ENCODE data around the gene RALBP1. TPM values are rescaled to one million over a fixed set of nuclear protein-coding genes. Genes with fewer than 3 reads are reported as not detected.

RALBP1 gene
- total RNA-seq, 4 donors from 2014 or later: 18.8 to 67.8 (median 30.0) TPM

DNA sequence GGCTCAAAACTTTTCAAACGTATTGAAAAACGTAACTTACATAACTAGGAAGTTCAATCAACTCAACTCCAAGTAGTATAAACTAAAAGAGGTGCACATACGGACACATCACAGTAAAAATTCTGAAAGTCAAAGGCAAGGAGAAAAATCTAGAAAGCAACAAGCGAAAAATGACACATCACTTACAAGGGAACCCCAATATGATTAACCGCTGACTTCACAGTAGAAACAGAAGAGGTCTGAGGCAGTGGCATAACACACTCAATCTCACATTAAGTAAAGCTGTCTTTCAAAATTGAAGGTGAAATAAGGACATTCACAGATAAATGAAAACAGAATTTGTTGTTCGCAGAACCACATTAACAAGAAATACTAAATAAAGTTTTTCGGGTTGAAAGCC lies 106.4 kb downstream of the RALBP1 start:
- no peak for DNase-seq
- Histone ChIP-seq H3K27me3 (no peaks in the 10 kb centered on the region), H3K27ac (no peak overlapping the region), H3K36me3 (no peaks in the 10 kb centered on the region), H3K4me3 (no peak overlapping the region), H3K9me3 (no peaks in the 10 kb centered on the region), H3K4me1 (no peaks in the 10 kb centered on the region)
- intact Hi-C loops (cut with DNase I; ENCODE audit: low total_unique reads): no loop called here
- TF ChIP-seq CTCF (IDR thresholded peaks at IDR 0.05) (no peak), POLR2A (IDR thresholded peaks at IDR 0.05) (no peak)

GRCh38 chr18:9586814-9587213 lies 111.5 kb downstream of the RALBP1 start:
- no peak for TF ChIP-seq CTCF (IDR thresholded peaks at IDR 0.05)
- TF ChIP-seq POLR2A (IDR thresholded peaks at IDR 0.05): no peak
- no peaks in the 10 kb centered on the region for H3K4me1 ChIP-seq
- no peaks in the 10 kb centered on the region for H3K27me3 ChIP-seq
- H3K9me3 ChIP-seq: no peaks in the 10 kb centered on the region
- no peak overlapping the region for H3K27ac ChIP-seq
- no peak overlapping the region for H3K4me3 ChIP-seq
- no peak for DNase-seq
- H3K36me3 ChIP-seq: no peaks in the 10 kb centered on the region
- intact Hi-C loops (cut with DNase I; ENCODE audit: low total_unique reads): no loop called here

Small RNA genes within 50 kb of the gene (small RNA-seq; reads per million reads assigned to genes)
- not detected for gene RNU2-27P

Other genes with a start within 250 kb of the RALBP1 start
- 100 to 1,000 TPM in 1 of 4 donors, 10 to 100 TPM in 3; 47.6 to 198 (median 61.0) TPM for gene TWSG1, start 140.7 kb upstream of the RALBP1 start, total RNA-seq
- 100 to 1,000 TPM; 103 to 720 (median 185) TPM for gene PPP4R1, start 139.0 kb downstream of the RALBP1 start, total RNA-seq
- 10 to 100 TPM; 22.9 to 98.1 (median 34.3) TPM for gene RAB31, start 232.8 kb downstream of the RALBP1 start, total RNA-seq